ENCODE results near the gene TMEM184B. TPM values are rescaled to one million over a fixed set of nuclear protein-coding genes. Genes with fewer than 3 reads are reported as not detected.

TMEM184B gene
- total RNA-seq, 6 experiments from 2014 or later, result 104 to 125 (median 111) TPM

DNA sequence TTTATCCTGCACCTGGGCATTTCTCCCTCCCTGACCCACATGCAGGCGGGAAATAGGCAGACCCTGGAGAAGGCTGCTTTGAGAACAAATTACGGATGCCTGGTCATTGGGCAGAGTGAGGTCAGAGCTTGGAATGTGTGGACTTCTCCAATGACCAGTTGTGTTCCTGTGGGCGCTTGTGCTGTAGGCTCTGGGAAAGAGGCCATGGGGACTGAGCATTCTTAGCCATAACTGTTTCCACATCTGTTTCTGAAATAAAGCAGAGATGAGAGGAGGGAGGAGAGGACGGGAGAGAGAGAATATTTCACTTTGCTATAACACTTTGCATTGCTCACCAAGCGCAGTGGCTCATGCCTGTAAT lies 11.2 kb upstream of the TMEM184B start:
- Mint-ChIP-seq H3K36me3 (ENCODE audit: low read depth) (peaks cover 13% of the 10 kb centered on the region), H3K27ac (peak overlapping the region; percentile 85), H3K9me3 (no peaks in the 10 kb centered on the region), H3K4me1 (ENCODE audit: low read depth) (peaks cover 36% of the 10 kb centered on the region), H3K27me3 (ENCODE audit: insufficient read depth) (peaks cover 18% of the 10 kb centered on the region), H3K4me3 (peak overlapping the region; percentile 15)
- peak; percentile 90 for DNase-seq
- TF ChIP-seq, protein P1, sequence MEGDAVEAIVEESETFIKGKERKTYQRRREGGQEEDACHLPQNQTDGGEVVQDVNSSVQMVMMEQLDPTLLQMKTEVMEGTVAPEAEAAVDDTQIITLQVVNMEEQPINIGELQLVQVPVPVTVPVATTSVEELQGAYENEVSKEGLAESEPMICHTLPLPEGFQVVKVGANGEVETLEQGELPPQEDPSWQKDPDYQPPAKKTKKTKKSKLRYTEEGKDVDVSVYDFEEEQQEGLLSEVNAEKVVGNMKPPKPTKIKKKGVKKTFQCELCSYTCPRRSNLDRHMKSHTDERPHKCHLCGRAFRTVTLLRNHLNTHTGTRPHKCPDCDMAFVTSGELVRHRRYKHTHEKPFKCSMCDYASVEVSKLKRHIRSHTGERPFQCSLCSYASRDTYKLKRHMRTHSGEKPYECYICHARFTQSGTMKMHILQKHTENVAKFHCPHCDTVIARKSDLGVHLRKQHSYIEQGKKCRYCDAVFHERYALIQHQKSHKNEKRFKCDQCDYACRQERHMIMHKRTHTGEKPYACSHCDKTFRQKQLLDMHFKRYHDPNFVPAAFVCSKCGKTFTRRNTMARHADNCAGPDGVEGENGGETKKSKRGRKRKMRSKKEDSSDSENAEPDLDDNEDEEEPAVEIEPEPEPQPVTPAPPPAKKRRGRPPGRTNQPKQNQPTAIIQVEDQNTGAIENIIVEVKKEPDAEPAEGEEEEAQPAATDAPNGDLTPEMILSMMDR (IDR thresholded peaks at IDR 0.05), result no peak

DNA sequence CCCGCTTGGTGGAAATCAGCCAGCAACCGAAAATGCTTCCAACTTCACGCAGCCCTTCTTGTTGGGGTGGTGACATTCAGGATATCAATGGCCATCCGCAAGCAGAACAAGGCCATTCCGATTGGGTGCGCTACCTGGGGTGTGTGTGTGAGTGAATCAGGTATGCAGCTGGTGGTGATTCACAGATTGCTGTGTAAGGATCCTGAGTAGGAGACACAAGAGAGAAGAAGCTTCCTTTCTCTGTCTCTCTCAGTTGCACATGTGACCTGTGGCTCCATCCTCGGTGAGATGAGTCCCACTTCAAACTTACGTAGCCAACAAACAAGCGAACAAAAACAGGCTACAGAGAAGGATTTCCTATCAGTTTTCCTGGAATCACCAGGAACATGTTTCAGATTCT lies 9.6 kb upstream of the TMEM184B start:
- no peak for DNase-seq
- Mint-ChIP-seq H3K4me3 (no peak overlapping the region), H3K4me1 (ENCODE audit: low read depth) (peaks cover 39% of the 10 kb centered on the region), H3K27me3 (ENCODE audit: insufficient read depth) (peaks cover 16% of the 10 kb centered on the region), H3K36me3 (ENCODE audit: low read depth) (peaks cover 7% of the 10 kb centered on the region), H3K27ac (peak overlapping the region; percentile 85), H3K9me3 (no peaks in the 10 kb centered on the region)
- TF ChIP-seq, protein P1 (IDR thresholded peaks at IDR 0.05), result no peak

DNA sequence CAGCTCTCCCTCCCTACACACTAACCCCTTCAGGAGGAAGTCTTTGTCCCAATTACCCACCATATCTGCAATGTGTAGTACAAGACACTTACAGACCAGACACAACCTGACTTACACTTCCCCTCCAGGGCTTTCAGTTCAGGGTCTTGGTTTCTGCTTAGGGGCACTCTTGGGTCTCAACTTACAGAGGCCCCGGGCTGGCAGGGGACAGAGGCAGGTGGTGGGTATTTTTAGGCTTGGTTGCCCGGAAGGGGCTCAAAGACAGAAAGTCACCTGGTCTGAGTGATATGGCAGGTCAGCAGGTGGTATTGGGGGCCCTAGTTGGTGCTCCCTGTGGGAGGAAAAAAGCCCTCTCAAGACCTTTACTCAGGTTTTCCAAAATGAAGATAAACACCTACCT lies 3.4 kb upstream of the TMEM184B start:
- no peaks in the 10 kb centered on the region for H3K9me3 Mint-ChIP-seq
- no peaks in the 10 kb centered on the region; the same call in none of the 2 replicates for H3K27me3 Mint-ChIP-seq (ENCODE audit: insufficient read depth)
- no peak for DNase-seq
- no peaks in the 10 kb centered on the region; the same call in 1 of the 2 replicates for H3K36me3 Mint-ChIP-seq (ENCODE audit: low read depth)
- peaks cover 27% of the 10 kb centered on the region for H3K4me1 Mint-ChIP-seq (ENCODE audit: low read depth)
- H3K27ac Mint-ChIP-seq, result no peak overlapping the region
- TF ChIP-seq, protein P1 (IDR thresholded peaks at IDR 0.05), result no peak
- H3K4me3 Mint-ChIP-seq, result no peak overlapping the region

DNA sequence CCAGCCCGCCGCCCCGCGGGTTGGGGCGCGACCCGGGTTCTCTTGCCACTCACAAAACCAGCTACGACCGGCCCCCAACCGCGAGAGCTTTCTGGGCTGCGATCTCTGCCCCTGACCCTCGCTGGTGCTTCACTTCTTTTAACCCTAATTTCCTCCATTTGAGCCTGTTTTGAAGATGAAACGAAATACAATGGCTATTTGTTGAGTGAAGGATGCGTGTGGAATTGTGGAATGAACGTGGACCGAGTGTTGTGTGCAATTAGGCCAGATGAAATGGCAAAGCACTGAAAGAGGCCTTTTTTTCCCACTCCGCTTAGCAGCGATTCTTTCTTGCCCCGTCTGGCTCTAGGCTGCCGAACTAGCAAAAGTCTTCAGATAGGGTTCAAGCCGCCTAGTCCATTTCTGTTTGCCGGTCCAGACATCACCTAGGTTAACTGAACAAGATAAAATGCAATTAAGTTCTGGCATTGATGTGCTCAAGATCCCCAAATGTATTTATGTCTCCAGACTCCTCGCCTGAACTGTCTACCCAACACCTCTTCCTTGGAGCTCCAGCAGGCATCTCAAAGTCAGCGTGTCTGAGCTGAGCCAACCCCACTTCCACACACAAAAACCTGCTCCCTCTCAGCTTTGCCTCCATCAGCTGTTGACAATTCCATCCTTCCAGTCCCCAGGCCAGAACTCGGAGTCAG lies 471 bp upstream of the TMEM184B start:
- H3K9me3 Mint-ChIP-seq, result no peaks in the 10 kb centered on the region
- DNase-seq, result no peak

DNA sequence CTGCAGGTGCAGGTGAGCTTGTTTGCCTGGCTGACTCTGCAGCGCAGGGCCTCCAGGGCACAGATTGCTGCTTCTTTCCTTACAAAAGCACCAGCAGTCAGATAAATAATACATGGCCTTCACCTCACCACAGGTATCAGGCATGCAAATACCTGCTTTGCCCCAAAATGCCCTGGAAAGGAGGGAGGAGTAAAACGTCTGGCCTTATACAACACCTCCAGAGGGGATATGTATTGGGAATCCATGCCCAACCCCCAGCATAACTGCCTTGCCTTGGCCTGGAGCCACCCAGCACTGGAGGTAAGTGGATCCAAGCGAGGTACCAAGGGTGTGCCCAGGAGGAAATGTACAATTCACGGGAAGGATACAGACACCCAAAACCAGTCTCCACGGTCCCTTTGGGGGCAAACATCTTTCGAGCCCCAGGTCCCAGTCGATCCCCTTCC lies 860 bp downstream of the TMEM184B start:
- Mint-ChIP-seq H3K27ac (peak overlapping the region; percentile 73), H3K27me3 (ENCODE audit: insufficient read depth) (peaks cover 2% of the 10 kb centered on the region), H3K9me3 (no peaks in the 10 kb centered on the region), H3K36me3 (ENCODE audit: low read depth) (peaks cover 6% of the 10 kb centered on the region), H3K4me3 (peak overlapping the region; percentile 92), H3K4me1 (ENCODE audit: low read depth) (peaks cover 59% of the 10 kb centered on the region)
- TF ChIP-seq, protein P1 (IDR thresholded peaks at IDR 0.05), result no peak
- no peak for DNase-seq

More for the DNA sequence above, 471 bp upstream of the TMEM184B start:
- H3K27me3 Mint-ChIP-seq (ENCODE audit: insufficient read depth), result peaks cover 2% of the 10 kb centered on the region
- H3K27ac Mint-ChIP-seq, result peak overlapping the region; percentile 93
- peaks cover 49% of the 10 kb centered on the region for H3K4me1 Mint-ChIP-seq (ENCODE audit: low read depth)
- peak overlapping the region; percentile 94 for H3K4me3 Mint-ChIP-seq
- H3K36me3 Mint-ChIP-seq (ENCODE audit: low read depth), result peaks cover 6% of the 10 kb centered on the region
- TF ChIP-seq, protein P1 (IDR thresholded peaks at IDR 0.05), result no peak
